ENCODE results near the gene DISP2.

DNA sequence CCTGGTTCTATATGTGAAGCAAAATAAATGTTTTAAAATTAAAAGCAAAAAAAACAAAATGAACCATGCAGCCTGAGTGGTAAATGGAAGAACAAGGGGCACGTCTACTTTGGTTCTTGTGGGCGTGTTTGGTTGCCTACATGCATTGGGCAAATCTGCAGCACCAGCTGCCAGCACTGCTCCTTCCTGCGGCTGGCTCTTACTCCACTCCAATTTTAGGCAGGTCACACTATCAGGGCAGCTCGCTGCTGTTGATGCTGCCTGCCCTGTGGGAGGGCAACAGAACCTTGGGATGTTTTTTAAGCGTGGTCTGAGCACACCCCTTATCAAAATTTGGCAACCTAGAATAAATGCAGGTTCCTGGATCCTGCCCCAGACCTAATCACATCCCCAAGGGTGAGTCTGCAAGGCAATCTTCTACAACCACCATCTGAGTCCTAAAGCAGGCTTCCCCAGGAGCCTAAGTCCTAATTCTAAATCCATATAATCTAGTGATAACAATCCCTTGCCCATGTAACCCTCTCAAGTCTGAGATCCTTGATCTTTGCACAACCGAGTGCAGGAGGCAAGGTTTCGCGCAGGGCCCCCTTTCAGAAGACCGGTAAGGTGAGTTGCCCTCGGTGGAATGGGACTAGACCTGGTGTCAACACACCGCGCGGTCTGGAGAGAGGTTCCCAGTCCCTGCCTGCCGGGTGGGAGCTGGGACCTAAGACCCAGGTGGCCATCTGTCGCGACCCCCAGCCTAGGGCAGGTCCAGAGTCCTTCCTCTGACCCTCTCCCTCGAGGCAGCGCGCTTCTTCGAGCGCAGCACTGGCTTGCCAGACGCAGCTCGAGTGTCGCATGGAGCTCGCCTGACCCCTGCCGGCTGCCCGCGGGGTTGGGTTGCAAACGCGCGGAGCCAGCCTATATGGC is 63.5 kb downstream of the DISP2 start:
- TF ChIP-seq, protein P1, sequence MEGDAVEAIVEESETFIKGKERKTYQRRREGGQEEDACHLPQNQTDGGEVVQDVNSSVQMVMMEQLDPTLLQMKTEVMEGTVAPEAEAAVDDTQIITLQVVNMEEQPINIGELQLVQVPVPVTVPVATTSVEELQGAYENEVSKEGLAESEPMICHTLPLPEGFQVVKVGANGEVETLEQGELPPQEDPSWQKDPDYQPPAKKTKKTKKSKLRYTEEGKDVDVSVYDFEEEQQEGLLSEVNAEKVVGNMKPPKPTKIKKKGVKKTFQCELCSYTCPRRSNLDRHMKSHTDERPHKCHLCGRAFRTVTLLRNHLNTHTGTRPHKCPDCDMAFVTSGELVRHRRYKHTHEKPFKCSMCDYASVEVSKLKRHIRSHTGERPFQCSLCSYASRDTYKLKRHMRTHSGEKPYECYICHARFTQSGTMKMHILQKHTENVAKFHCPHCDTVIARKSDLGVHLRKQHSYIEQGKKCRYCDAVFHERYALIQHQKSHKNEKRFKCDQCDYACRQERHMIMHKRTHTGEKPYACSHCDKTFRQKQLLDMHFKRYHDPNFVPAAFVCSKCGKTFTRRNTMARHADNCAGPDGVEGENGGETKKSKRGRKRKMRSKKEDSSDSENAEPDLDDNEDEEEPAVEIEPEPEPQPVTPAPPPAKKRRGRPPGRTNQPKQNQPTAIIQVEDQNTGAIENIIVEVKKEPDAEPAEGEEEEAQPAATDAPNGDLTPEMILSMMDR (conservative IDR thresholded peaks at IDR 0.05): no peak
- no peak for TF ChIP-seq EZH2 (IDR thresholded peaks at IDR 0.05; ENCODE audit: low read depth)
